Epithelial cell of proximal tubule (primary cell): ENCODE data around the gene PTGER3. TPM values are rescaled to one million over a fixed set of nuclear protein-coding genes. Genes with fewer than 3 reads are reported as not detected.

Source experiments
- DNase-seq: peaks from one replicate; pipeline ENCODE4 v3.0.0-alpha.2; 2011; ENCODE audit warnings: low read depth
- H3K4me3 ChIP-seq: 2 replicates; pipeline ENCODE4 v1.5.1; 2011; ENCODE audit warnings: low read depth, mild to moderate bottlenecking, low read length
- CTCF ChIP-seq: conservative IDR thresholded peaks from 2 replicates; pipeline ENCODE4 v1.5.1; 2012; ENCODE audit warnings: low read depth, mild to moderate bottlenecking, low read length
- total RNA-seq: library from RNA; depleted of rRNA; stranded (reverse); fragments of >200 nt; gene quantifications from 2 replicates; pipeline ENCODE4 v1.2.3, GENCODE V29; 2015

PTGER3 gene
- total RNA-seq, 1 donor from 2014 or later, result 0.75 TPM

DNA sequence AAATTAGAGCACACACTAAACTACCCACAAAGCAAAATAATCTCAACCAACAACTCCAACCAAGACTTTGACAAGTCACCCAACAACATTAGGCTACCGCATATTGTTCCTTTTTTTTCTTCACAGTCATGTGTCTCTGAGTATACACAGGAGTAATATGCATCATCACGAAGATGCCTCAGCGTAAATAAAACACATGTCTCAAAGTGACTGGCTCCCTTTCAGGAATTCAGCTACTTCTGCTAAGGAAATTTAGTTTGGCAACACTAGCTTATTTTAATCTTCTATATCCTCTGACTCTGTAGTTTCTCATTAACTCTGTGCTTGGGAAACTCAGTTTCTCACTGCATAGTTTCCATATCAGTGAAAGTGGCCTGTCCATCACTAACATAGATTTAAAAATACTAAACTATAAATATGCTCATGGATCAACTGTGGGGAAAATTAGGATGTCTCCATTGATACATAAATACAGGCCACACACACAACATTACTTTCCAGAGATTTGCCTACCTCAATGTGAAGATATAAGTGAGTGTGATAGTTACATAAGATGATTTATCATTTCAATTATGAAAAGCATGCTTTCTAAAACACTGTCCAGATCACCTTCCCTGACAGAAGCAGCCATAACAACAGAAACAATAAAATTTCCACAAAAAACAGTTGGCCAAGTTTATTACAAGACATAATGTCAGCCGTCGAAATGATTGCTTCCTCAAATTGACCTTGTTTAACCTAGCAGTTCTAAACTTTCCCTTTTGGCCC lies 113.2 kb downstream of the PTGER3 start:
- DNase-seq, result no peak
- H3K4me3 ChIP-seq, result no peak overlapping the region
- TF ChIP-seq CTCF, result no peak

GRCh38 chr1:70930062-70930461 lies 117.6 kb downstream of the PTGER3 start:
- no peak overlapping the region for H3K4me3 ChIP-seq
- no peak for DNase-seq
- no peak for TF ChIP-seq CTCF

GRCh38 chr1:70922196-70922595 lies 125.4 kb downstream of the PTGER3 start:
- no peak for TF ChIP-seq CTCF
- DNase-seq, result no peak

More at GRCh38 chr1:70922196-70922595, 125.4 kb downstream of the PTGER3 start:
- no peak overlapping the region for H3K4me3 ChIP-seq

Other genes with a start within 250 kb of the PTGER3 start
- 41.5 and 45.4 TPM in 2 replicates for gene ZRANB2, start 33.2 kb upstream of the PTGER3 start, total RNA-seq